Activated effector memory CD4-positive, alpha-beta T cell treated with anti-CD3 and anti-CD28 coated beads, Interleukin-2, amount 50 U/mL, for 16 hours (primary cell): ENCODE data around the gene TFR2.

Experiments
- DNase-seq: peaks from one replicate; pipeline ENCODE4 v3.0.0-alpha.2; 2020

TFR2 gene

GRCh38 chr7:100570954-100571828 is 70.2 kb downstream of the TFR2 start:
- no peak for DNase-seq
